Stimulated activated naive CD8-positive, alpha-beta T cell treated with anti-CD3 and anti-CD28 coated beads, Interleukin-15, Interleukin-2, amounts not matched to agents 100 ng/mL and 50 ng/mL, for 24 hours (primary cell): ENCODE results near the gene ANTXRL.
"Not testable (repeated sequence)": the region's sequence is repeated elsewhere in the genome, so short reads cannot be mapped to it uniquely, and the experiment has no call there.

Experiments
- H3K27ac Mint-ChIP-seq: one replicate; pipeline ENCODE4 v1.8.0; 2021; ENCODE audit warnings: mild to moderate bottlenecking, mixed read lengths
- H3K27me3 Mint-ChIP-seq: one replicate; pipeline ENCODE4 v1.8.0; 2021; ENCODE audit warnings: mixed read lengths
- H3K36me3 Mint-ChIP-seq: one replicate; pipeline ENCODE4 v1.8.0; 2021; ENCODE audit warnings: low read depth, mixed read lengths
- H3K4me1 Mint-ChIP-seq: one replicate; pipeline ENCODE4 v1.8.0; 2021; ENCODE audit warnings: low read depth, mixed read lengths
- H3K4me3 Mint-ChIP-seq: one replicate; pipeline ENCODE4 v1.8.0; 2021; ENCODE audit warnings: mild to moderate bottlenecking, mixed read lengths
- H3K9me3 Mint-ChIP-seq: one replicate; pipeline ENCODE4 v1.8.0; 2021; ENCODE audit warnings: mixed read lengths

The ANTXRL gene

GRCh38 chr10:46367209-46367608 is 80.4 kb downstream of the ANTXRL start:
- H3K27ac Mint-ChIP-seq, H3K4me1 Mint-ChIP-seq, H3K36me3 Mint-ChIP-seq, H3K9me3 Mint-ChIP-seq, H3K4me3 Mint-ChIP-seq, H3K27me3 Mint-ChIP-seq: not testable (repeated sequence)

- not testable (repeated sequence) for H3K4me1 Mint-ChIP-seq, H3K27ac Mint-ChIP-seq, H3K4me3 Mint-ChIP-seq, H3K27me3 Mint-ChIP-seq, H3K36me3 Mint-ChIP-seq, H3K9me3 Mint-ChIP-seq
These were observed 81.0 kb downstream of the ANTXRL start for GRCh38 chr10:46367666-46368240.

- H3K4me3 Mint-ChIP-seq, H3K36me3 Mint-ChIP-seq, H3K9me3 Mint-ChIP-seq, H3K4me1 Mint-ChIP-seq, H3K27ac Mint-ChIP-seq, H3K27me3 Mint-ChIP-seq: not testable (repeated sequence)
These were observed 82.2 kb downstream of the ANTXRL start for GRCh38 chr10:46368956-46369355.

GRCh38 chr10:46374410-46374809 is 87.6 kb downstream of the ANTXRL start:
- H3K27ac Mint-ChIP-seq, H3K36me3 Mint-ChIP-seq, H3K27me3 Mint-ChIP-seq, H3K9me3 Mint-ChIP-seq, H3K4me3 Mint-ChIP-seq, H3K4me1 Mint-ChIP-seq: not testable (repeated sequence)

- not testable (repeated sequence) for H3K9me3 Mint-ChIP-seq, H3K27ac Mint-ChIP-seq, H3K4me3 Mint-ChIP-seq, H3K4me1 Mint-ChIP-seq, H3K27me3 Mint-ChIP-seq, H3K36me3 Mint-ChIP-seq
These were observed 88.6 kb downstream of the ANTXRL start, which contains the start of gene ANXA8L1 for GRCh38 chr10:46375406-46375805. Gene ANXA8L1 (plus strand): TSS chr10:46375776. CDS start chr10:46375852, 76 bp downstream.

GRCh38 chr10:46377022-46377421 is 90.2 kb downstream of the ANTXRL start:
- not testable (repeated sequence) for H3K36me3 Mint-ChIP-seq, H3K4me1 Mint-ChIP-seq, H3K4me3 Mint-ChIP-seq, H3K9me3 Mint-ChIP-seq, H3K27ac Mint-ChIP-seq, H3K27me3 Mint-ChIP-seq

GRCh38 chr10:46377651-46378050 is 90.9 kb downstream of the ANTXRL start:
- H3K27ac Mint-ChIP-seq, H3K4me1 Mint-ChIP-seq, H3K4me3 Mint-ChIP-seq, H3K36me3 Mint-ChIP-seq, H3K9me3 Mint-ChIP-seq, H3K27me3 Mint-ChIP-seq: not testable (repeated sequence)

- H3K4me3 Mint-ChIP-seq, H3K36me3 Mint-ChIP-seq, H3K27me3 Mint-ChIP-seq, H3K4me1 Mint-ChIP-seq, H3K27ac Mint-ChIP-seq, H3K9me3 Mint-ChIP-seq: not testable (repeated sequence)
These were observed 91.3 kb downstream of the ANTXRL start for GRCh38 chr10:46378108-46378507.

- H3K36me3 Mint-ChIP-seq, H3K9me3 Mint-ChIP-seq, H3K4me1 Mint-ChIP-seq, H3K27ac Mint-ChIP-seq, H3K27me3 Mint-ChIP-seq, H3K4me3 Mint-ChIP-seq: not testable (repeated sequence)
These were observed 92.5 kb downstream of the ANTXRL start for GRCh38 chr10:46379233-46379848.
